Stimulated activated CD4-positive, alpha-beta T cell treated with anti-CD3 and anti-CD28 coated beads, Interleukin-1b, Interleukin-23, amount 100 ng/mL, for 4 hours (primary cell): ENCODE results near the gene SLC29A3.

Experiments
- DNase-seq, 2 donors: peaks; one replicate each; pipeline ENCODE4 v3.0.0-alpha.2; 2020; ENCODE audit warnings: low read depth in 2 of 2

Gene SLC29A3

DNA sequence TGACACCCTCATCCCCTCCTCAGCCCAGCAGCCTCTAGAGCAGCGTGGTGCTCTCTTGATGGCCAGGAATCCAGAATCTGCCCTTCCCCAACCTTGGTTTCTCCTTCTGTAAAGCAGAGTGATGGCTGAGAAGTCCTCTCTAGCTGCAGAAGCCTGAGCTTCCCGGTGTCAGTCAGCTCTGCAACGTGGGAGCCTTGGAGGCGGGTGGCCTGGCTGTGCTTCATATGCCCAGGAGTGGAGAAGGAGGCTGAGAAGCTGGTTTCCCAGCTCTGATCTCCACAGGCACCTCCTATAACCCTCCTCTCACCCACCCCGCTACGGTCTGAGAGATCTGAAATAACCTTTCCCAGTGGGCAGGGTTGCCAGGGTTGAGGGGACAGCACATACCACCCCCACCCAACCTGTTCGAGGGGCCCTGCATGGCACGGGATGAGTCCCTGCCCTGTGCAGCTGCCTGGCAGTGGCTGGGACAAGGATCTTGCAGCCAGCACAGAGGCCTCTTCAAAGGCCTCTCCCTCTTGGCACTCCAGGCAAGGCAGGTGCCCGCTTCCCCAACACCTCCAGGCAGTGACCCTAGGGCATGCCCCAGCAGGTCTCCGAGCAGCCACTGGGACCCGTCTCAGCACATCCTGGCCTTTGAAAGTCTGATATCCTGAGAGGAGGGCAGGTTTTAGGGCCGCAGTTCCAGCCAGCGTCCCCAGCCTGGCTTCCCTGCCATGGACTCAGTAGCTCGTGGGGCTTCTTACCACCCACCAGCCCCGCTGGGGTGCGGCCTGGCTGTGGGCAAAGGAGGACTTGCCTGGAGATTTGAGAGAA, 18.3 kb upstream of the SLC29A3 start:
- no peak for DNase-seq

DNA sequence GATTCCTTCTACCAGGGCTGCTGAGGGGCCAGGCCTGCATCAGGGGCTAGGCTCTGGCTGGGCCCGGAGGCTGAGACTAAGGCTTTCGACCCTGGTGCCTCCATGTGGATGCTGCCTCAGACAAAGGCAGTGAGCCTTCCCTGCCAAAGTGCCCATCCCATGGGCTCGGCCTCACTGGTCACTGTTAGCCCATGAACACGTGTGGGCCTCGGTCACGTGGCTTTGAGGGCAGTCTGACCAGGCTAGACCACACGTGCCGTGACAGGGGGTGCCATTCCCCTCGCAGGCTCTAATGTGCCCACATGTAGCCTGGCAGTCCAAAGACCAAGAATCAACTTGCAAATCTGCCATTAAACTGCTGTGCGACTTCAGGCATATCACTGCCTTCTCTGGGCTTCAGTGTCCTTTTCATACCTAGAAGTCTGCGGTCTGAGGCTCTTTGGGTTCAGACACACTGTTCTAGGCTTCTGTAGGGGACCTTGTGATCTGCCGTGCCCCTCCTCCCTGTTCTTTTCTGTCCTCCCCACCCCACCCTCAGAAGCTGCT, 17.6 kb upstream of the SLC29A3 start:
- DNase-seq = no peak

DNA sequence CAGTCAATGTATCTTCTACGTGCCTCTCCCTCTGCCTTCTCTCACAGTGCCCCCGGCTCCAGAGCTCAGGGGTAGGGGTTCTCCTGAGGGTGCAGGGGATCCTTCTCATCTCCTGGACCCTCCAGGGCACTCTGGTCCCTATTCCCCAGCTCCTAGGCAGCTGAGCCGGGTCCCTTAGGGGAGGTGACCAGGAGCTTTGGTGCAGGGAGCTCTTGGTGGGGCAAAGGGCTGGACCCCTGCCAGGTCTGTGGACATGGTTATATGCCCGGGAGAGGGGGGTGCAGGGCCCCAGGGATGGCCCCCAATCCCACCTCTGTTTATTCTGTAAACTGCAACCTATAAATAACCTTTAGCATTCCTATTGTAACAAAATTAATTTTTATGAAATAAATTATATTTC, 16.6 kb upstream of the SLC29A3 start:
- DNase-seq = no peak

DNA sequence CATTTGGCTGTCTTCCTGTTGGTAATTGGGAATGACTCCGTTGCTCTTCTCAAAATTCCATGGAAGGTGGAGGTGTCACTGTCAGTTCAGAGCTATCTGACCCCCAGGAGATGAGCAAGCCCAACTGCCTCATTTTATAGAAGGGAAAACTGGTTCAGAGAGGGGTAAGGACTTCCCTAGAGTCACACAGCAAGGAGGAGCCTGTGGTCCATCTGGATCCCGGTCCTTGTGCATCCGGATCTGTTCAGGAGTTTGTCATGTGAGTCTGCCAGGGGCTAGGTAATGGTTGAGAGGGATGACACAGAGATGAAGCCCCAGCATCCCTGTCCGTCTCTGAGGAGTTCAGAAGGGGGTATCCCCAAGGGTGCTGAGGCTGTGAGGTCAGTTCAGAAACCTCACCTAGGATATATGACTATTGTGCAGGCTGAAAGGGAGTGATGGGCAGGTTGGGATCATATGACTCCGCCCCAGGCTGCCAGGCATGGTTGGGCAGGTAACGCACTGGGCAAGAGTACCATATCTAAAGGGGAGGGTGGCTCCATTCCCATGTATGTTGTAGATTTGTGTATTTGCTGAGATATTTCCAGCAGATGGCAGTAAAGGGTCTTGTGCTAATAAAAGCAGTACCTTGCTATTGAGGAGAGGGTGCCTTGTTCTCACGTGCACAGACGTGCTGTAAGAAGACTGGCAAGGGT, 16.0 kb upstream of the SLC29A3 start:
- DNase-seq = no peak

DNA sequence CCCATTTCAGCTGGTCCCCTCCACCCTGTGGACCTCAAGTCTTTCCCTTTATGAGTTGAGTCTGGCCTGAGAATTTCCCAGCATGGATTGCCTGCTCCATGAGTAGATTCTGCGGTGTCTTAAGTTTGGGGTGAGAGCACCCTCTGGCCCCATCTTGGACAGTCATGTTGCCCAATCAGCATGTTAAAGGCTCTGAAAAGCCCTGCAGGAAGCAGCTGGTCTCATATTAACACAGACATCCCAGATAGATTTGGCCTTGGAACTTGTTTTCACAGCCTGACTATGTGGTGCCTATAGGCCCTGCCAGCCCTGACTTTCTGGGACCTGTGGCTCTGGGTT, 15.5 kb upstream of the SLC29A3 start:
- no peak for DNase-seq

DNA sequence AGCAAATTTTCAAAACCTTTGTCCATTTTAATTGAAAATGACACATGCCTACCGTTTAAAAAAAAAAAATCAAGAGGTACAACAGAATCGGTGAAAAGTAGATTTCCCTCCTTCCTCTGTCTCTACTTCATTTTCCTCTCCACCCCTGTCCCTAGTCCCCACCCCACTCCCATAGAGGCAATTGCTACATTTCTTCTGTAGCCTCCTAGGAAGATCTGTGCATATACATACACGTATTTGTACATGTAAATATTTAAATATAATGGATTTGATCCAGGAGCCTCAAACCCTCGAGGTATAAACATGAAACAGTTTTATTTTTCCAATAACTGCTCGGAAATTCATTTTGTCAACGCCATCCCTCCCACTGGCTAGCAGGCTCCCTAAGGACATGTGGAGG, 14.1 kb upstream of the SLC29A3 start:
- no peak for DNase-seq

DNA sequence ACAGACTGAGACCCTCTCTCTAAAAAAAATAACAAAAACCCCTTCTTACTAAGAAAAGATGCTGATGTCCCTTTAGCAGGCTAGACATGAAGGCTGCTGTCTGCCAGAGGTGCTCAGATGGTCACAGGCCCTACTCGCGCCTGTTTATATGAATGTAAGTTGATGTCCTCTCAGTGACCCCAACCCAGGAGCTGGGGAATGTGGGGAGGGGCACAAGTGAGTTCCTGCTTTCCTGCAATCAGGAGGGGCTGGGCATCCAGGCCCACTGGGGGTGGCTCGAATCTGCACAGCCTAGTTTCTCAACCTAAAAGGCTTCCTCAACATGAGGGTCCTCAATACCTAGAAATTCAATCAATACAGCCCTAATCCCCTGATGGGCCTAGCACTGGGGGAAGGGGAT, 12.1 kb upstream of the SLC29A3 start:
- no peak for DNase-seq

- no peak for DNase-seq
Measured at GRCh38 chr10:71307469-71308085, 11.5 kb upstream of the SLC29A3 start.

GRCh38 chr10:71308244-71308643, 10.8 kb upstream of the SLC29A3 start:
- DNase-seq = no peak

GRCh38 chr10:71308985-71309384, 10.1 kb upstream of the SLC29A3 start:
- DNase-seq = no peak

- DNase-seq = no peak
Measured at GRCh38 chr10:71309919-71310318, 9.1 kb upstream of the SLC29A3 start.

- DNase-seq = no peak
Measured at GRCh38 chr10:71312220-71312619, 6.8 kb upstream of the SLC29A3 start.

DNA sequence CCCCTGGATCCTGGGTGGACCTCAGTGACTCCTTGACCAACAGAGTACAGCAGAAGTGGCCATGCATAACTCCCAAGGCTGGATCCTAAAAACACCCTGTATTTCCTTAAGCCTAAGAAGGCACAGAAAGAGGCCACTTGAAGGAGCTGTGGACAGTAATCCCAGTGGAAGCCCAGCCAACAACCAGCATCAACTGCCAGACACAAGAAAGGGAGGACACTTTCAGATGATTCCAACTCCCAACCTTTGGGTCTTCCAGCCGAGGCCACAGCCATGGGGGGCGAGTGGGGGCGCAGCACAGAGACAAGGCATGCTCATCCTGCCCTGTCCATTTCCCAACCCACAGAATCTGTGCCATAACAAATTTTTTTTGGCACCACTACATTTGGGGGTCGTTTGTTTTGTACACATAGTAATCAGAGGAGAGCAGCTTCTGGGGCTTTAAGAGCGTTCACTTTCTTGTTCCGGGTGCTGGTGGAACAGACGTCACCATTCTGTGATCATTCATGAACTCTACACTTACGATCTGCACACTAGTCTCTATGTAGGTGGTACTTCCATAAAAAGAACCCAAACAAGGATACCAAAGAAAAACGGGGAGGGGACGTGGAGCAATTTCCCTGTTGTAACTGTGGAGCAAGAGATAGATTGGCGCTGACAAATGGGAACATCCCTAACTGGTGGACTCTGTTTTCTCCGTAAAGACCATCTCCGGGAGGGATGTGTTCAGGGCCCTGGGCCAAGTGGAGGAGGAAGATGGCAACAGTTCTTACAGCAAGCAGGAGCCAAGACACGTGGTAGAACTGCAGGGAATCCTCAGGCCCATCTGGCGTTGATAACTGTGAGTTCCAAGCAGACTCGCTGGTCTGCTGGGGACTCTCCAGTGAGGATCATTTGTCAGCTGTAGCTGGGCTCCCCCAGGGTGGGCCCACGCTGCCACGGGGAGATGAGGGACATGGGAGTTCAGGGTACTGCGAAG, 6.0 kb upstream of the SLC29A3 start:
- DNase-seq = no peak

GRCh38 chr10:71314028-71314693, 4.9 kb upstream of the SLC29A3 start:
- DNase-seq = peak; percentile 50

DNA sequence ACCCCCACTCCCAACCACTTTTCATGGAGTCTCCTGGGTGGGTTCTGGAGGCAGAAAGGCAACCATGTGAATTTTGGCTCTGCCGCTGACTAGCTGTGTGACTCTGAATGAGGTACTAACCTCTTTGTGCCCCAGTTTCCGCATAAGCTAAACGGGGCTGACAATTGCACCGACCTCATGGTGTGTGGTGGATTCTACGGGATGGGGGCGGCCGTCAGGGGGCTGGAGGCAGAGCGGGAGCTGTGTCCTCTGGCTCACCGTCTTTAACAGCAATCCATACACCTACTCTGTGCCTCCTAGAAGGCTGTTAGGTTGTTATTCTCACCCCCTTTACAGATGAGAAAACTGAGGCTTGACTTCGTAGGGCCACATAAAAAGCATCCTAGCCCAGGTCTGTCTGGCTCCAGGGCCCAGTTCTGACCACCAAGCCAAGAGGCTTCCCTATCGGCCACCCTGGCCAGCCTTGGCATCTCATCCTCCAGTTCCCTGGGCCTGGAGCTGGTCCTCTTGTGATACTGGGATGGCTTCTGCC, 4.3 kb upstream of the SLC29A3 start:
- DNase-seq = no peak

DNA sequence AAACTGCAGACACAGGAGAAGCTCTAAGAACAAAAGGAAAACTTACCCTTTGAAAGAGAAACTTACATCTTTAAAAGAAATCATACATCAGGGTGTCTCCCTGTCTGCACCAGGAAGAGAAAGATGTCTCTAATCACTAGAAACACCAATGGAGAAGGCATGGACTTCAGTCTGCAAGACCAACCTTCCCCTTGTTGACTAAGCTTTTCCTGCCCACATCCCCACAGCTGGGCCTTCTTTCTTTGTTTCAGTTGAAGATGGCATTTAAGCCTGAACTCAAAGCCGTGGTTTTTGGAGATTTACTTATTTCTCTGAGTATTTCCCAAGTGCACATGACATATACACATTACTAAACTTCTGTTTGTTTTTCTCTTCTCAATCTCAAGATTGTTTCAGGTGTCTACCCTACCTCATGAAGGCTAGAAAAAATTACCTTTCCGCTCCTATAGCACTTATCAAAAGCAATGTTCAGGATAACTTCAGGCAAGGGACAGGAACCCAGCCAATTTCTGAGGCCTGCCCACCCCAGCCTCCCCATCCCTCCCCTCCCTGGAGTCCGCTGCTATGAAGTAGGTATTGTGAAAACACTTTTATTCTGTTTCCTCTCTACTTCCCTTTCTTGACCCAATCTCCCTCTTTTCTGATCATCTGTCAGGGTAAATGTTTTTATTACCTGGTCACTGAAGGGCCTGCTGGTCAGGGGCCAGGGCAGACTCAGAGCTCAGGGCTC, 2.8 kb upstream of the SLC29A3 start:
- DNase-seq = no peak

GRCh38 chr10:71316786-71317160, 2.3 kb upstream of the SLC29A3 start:
- no peak for DNase-seq

DNA sequence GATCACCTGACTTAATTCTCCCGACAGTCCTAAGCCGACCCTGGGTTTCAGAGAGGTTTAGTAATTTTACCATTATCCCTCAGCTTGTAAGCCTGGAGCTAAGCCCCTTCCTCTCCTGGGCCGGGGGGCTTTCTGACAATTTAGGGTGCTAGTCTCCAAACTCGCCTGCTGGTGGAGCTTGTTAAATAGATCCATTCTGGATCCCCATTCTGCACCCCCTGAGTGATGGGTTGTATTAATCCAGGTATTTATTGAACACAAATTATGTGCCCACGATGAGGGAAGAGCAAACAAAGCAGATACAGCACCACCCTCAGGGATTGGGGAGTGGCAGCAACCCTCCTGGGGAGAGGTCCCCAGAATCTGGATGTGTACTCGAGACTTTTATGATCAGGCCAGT, 1.3 kb upstream of the SLC29A3 start:
- no peak for DNase-seq

GRCh38 chr10:71319800-71320392, 837 bp downstream of the SLC29A3 start:
- DNase-seq = no peak

GRCh38 chr10:71320592-71320991, 1.5 kb downstream of the SLC29A3 start:
- DNase-seq = no peak
